Measurements from ENCODE around the gene MYLK.

DNA sequence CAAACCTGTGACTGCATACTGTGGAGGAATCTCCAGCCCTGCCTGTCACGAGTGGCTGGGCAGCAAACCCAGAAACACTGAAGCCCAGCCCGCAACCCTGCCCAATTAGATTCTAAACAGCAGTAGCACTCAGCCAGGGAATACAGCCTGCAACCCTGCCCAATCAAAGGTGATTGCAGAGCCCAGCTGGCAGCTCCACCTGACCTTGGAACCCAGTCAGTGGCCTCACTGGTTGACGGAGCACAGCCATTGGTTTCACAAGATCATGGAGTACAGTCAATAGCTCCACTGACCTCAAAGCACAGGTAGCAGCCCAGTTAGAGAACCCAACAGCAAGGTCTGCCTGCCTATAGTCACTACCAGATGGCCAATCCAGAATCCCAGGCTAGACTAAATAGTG is 35.2 kb upstream of the MYLK start:
- TF ChIP-seq POLR2A (IDR thresholded peaks at IDR 0.05) (no peak), POLR2AphosphoS5 (IDR thresholded peaks at IDR 0.05) (no peak), EP300 (IDR thresholded peaks at IDR 0.05) (no peak)
- TF ChIP-seq, protein P1, sequence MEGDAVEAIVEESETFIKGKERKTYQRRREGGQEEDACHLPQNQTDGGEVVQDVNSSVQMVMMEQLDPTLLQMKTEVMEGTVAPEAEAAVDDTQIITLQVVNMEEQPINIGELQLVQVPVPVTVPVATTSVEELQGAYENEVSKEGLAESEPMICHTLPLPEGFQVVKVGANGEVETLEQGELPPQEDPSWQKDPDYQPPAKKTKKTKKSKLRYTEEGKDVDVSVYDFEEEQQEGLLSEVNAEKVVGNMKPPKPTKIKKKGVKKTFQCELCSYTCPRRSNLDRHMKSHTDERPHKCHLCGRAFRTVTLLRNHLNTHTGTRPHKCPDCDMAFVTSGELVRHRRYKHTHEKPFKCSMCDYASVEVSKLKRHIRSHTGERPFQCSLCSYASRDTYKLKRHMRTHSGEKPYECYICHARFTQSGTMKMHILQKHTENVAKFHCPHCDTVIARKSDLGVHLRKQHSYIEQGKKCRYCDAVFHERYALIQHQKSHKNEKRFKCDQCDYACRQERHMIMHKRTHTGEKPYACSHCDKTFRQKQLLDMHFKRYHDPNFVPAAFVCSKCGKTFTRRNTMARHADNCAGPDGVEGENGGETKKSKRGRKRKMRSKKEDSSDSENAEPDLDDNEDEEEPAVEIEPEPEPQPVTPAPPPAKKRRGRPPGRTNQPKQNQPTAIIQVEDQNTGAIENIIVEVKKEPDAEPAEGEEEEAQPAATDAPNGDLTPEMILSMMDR (IDR thresholded peaks at IDR 0.05): no peak

All from suprapubic skin (tissue), 4 donors.